GM12872 (cell line): ENCODE measurements around the gene MRNIP.

ENCODE experiments used
- TF ChIP-seq, protein P1 (sequence below): IDR thresholded peaks from 3 replicates; pipeline ENCODE4 v1.5.1; 2011; ENCODE audit warnings: low read depth, mild to moderate bottlenecking, low read length, moderate library complexity; ENCODE audit not compliant: insufficient read depth

MRNIP gene

GRCh38 chr5:179795863-179796833, 62.5 kb downstream of the MRNIP start:
- TF ChIP-seq, protein P1, sequence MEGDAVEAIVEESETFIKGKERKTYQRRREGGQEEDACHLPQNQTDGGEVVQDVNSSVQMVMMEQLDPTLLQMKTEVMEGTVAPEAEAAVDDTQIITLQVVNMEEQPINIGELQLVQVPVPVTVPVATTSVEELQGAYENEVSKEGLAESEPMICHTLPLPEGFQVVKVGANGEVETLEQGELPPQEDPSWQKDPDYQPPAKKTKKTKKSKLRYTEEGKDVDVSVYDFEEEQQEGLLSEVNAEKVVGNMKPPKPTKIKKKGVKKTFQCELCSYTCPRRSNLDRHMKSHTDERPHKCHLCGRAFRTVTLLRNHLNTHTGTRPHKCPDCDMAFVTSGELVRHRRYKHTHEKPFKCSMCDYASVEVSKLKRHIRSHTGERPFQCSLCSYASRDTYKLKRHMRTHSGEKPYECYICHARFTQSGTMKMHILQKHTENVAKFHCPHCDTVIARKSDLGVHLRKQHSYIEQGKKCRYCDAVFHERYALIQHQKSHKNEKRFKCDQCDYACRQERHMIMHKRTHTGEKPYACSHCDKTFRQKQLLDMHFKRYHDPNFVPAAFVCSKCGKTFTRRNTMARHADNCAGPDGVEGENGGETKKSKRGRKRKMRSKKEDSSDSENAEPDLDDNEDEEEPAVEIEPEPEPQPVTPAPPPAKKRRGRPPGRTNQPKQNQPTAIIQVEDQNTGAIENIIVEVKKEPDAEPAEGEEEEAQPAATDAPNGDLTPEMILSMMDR: peak; percentile 59; the same call in 1 of the 3 replicates

- TF ChIP-seq, protein P1: no peak
These were observed 63.4 kb downstream of the MRNIP start for GRCh38 chr5:179795049-179795862.

DNA sequence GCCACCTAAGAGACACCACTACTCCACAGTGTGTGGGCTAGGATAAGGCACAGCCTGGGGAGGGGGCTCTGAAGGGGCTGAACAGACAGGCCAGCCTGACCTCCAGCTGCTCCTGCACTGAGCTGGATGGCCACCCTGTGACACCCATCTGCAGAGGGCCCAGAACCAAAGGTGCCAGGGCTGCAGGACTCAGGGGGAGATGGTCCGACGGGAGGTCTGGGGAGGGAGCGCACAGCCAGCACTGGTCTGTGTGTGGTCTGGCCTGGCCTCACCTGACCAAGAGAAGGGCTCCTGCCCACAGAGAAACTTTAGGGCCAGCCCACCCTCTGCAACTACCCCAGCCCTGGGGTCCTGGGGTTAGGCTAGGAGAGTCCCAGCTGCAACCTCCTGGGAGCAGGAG, 64.0 kb downstream of the MRNIP start:
- TF ChIP-seq, protein P1: no peak

DNA sequence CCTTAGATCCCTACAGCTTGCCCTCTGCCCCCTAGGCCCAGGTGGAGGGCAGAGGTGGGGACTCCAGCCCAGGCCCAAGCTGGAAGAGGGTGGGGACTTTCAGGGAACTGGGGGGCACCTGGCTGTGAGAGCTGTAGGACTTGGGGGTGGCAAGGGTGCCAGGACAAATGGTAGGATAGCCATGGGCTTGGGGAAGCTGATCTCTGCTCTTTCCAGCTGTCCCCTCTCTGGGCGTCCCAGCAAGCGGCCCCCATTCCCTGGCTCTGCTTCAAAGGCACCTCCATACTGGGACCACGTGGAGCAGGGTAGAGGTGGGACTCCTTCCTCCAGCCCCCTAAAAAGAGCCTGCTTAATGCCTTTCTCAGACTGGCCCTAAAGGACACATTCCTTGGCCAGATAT, 64.4 kb downstream of the MRNIP start:
- TF ChIP-seq, protein P1: no peak

DNA sequence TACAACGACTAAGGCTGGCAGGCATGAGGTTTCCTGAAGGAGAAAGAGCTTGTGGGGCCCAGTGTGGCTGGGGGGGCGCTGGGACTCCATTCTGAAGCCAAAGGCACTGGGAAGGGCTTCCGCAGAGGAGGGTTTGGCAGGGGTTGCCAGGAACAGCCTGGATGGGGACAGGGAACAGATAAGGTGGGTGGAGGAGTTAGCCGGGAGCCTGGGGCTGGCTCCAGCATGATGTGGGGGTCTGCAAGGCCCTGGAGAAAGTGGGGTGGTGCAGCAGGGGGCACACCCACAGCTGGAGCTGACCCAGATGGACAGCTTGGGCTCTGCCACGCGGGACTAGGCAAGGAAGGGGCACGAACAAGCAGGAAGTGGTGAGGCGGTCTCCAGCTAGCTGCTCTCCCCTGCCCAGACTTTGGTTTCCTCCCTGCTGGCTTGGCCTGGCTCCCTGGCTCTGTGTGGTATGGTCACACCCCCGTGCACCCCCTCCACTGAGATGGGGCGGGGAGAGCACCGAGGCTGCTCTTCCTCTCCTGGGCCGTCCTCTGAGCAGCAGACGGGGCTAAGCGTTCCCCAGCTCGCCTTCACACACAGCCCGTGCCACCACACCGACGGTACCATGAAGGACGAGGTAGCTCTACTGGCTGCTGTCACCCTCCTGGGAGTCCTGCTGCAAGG, 65.0 kb downstream of the MRNIP start, which contains the start of gene LTC4S:
LTC4S (plus strand) TSS at position 519 of the 672 bp plus-strand sequence; CDS start at position 614, 95 bp downstream.
- TF ChIP-seq, protein P1: no peak

DNA sequence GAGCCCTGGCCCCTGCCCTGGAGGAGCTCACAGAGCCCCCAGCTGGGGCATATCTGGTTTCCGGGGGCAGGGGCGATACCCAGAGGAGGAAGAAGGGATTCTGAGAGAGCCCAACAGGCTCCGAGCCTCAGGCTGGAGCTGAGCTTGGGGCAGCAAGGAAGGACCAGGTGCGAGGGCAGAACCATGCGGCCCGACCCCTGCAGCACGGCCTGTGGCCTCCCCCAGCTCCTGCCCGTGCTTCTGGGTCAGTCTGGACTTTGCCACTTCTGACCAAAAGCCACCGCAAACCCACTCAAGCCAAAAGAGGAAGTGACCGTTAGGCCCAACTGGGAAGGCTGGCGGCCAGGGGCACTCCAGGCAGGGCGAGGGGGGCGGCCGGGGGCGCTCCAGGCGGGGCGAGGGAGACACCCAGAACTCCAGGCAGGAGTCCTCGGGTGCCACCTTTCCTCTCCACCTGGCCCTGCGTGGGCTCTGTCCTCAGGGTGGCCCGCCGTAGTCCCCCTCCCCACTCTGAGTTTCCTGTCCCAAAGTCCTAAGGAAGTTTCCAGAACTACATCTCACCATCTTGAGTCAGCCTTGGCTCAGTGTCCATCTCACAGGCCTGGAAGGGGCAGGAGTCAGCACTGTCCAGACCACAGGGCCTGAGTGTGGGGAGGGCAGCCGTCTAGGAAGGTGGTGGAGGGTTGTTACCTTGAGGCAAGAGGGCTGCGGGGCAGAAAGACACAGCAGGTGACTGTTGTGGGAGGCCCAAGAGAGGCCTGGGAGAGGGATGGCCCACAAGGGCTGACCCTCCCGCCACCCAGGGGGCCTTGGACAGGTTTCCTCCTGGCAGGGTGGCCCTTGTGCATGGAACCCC, 65.8 kb downstream of the MRNIP start:
- TF ChIP-seq, protein P1: no peak
